ENCODE results near the gene ZNF275.
"Not testable (repeated sequence)": the region's sequence is repeated elsewhere in the genome, so short reads cannot be mapped to it uniquely, and the experiment has no call there.

Gene ZNF275

GRCh38 chrX:153361781-153362397, 27.9 kb downstream of the ZNF275 start:
- DNase-seq (ENCODE audit: low spot score): no peak

- DNase-seq (ENCODE audit: low spot score): no peak
These were observed 31.7 kb downstream of the ZNF275 start for GRCh38 chrX:153365670-153366069.

GRCh38 chrX:153366119-153366518, 32.2 kb downstream of the ZNF275 start:
- DNase-seq (ENCODE audit: low spot score): no peak

GRCh38 chrX:153366878-153367538, 33.1 kb downstream of the ZNF275 start:
- DNase-seq (ENCODE audit: low spot score): no peak

GRCh38 chrX:153370293-153371055, 36.5 kb downstream of the ZNF275 start:
- no peak for DNase-seq (ENCODE audit: low spot score)

GRCh38 chrX:153371256-153371655, 37.3 kb downstream of the ZNF275 start:
- DNase-seq (ENCODE audit: low spot score): no peak

- DNase-seq (ENCODE audit: low spot score): no peak
These were observed 39.0 kb downstream of the ZNF275 start for GRCh38 chrX:153372949-153373348.

GRCh38 chrX:153374426-153374825, 40.5 kb downstream of the ZNF275 start:
- DNase-seq (ENCODE audit: low spot score): no peak

- DNase-seq (ENCODE audit: low spot score): no peak
These were observed 41.6 kb downstream of the ZNF275 start for GRCh38 chrX:153375571-153375970.

GRCh38 chrX:153377727-153378126, 43.8 kb downstream of the ZNF275 start:
- DNase-seq (ENCODE audit: low spot score): no peak

- DNase-seq (ENCODE audit: low spot score): no peak
These were observed 44.7 kb downstream of the ZNF275 start for GRCh38 chrX:153378607-153379006.

GRCh38 chrX:153379508-153379907, 45.6 kb downstream of the ZNF275 start:
- DNase-seq (ENCODE audit: low spot score): no peak

GRCh38 chrX:153379971-153380581, 46.1 kb downstream of the ZNF275 start:
- DNase-seq (ENCODE audit: low spot score): no peak

GRCh38 chrX:153380691-153381090, 46.7 kb downstream of the ZNF275 start:
- no peak for DNase-seq (ENCODE audit: low spot score)

GRCh38 chrX:153381684-153382532, 48.0 kb downstream of the ZNF275 start:
- no peak for DNase-seq (ENCODE audit: low spot score)

GRCh38 chrX:153382563-153383482, 48.9 kb downstream of the ZNF275 start:
- DNase-seq (ENCODE audit: low spot score): no peak

- DNase-seq (ENCODE audit: low spot score): no peak
These were observed 50.4 kb downstream of the ZNF275 start for GRCh38 chrX:153384390-153384789.

GRCh38 chrX:153384973-153385372, 51.0 kb downstream of the ZNF275 start:
- not testable (repeated sequence) for DNase-seq (ENCODE audit: low spot score)

- no peak for DNase-seq (ENCODE audit: low spot score)
These were observed 52.1 kb downstream of the ZNF275 start for GRCh38 chrX:153386097-153386496.

- DNase-seq (ENCODE audit: low spot score): no peak
These were observed 53.4 kb downstream of the ZNF275 start for GRCh38 chrX:153387345-153387744.
